Adipose tissue (tissue), 3 donors: Measurements from ENCODE around the gene IZUMO1. TPM values are rescaled to one million over a fixed set of nuclear protein-coding genes. Genes with fewer than 3 reads are reported as not detected.
"Not testable (repeated sequence)": the region's sequence is repeated elsewhere in the genome, so short reads cannot be mapped to it uniquely, and the experiment has no call there.

ENCODE experiments used
- H3K27ac ChIP-seq: one replicate; pipeline ENCODE4 v1.5.1; 2013; ENCODE audit warnings: low read depth, low read length
- WGBS, 3 donors: extraction: QIAGEN DNeasy Blood & Tissue Kit; methylation state at CpG; one replicate each; pipeline ENCODE4 v1.1.7; 2013; 5-methylcytosine and 5-hydroxymethylcytosine counted together
- polyA plus RNA-seq, 3 donors: library from polyadenylated mRNA; stranded (reverse); fragments of 200-250 nt; gene quantifications; one replicate each; pipeline ENCODE4 v1.2.3, GENCODE V29; 2013
- donor health status: healthy with polysubstance abuse.
- donor health status: Bipolar disorder and iron deficiency.
- donor health status: healthy.

The IZUMO1 gene
- polyA plus RNA-seq, 3 donors = 0.66 to 1.6 (median 0.68) TPM

- WGBS, 3 donors = 47 to 69% (median 64%) methylated on average over 27 to 33 of the region's 33 CpGs
- H3K27ac ChIP-seq = no peak within 1 kb of the TSS
These were observed 27.2 kb downstream of the IZUMO1 start, which contains the start of gene MAMSTR for GRCh38 chr19:48719263-48720171. Gene MAMSTR, minus strand, starts transcription at chr19:48719725. Its CDS starts 694 bp downstream, at chr19:48719031.

GRCh38 chr19:48718711-48719231 lies 27.9 kb downstream of the IZUMO1 start:
- WGBS, 3 donors = 34 to 62% (median 56%) methylated on average over 15 of the region's 15 CpGs
- H3K27ac ChIP-seq = no peak overlapping the region

GRCh38 chr19:48718106-48718505 lies 28.6 kb downstream of the IZUMO1 start:
- H3K27ac ChIP-seq = not testable (repeated sequence)
- WGBS, 3 donors = 91 to 96% (median 91%) methylated on average over 12 to 13 of the region's 13 CpGs

- no peak overlapping the region for H3K27ac ChIP-seq
- 23 to 35% (median 35%) methylated on average over 19 to 24 of the region's 24 CpGs for WGBS, 3 donors
These were observed 30.0 kb downstream of the IZUMO1 start for GRCh38 chr19:48716562-48717291.

- no peak overlapping the region for H3K27ac ChIP-seq
These were observed 31.0 kb downstream of the IZUMO1 start for GRCh38 chr19:48715681-48716171.

GRCh38 chr19:48714759-48715675 lies 31.7 kb downstream of the IZUMO1 start:
- WGBS, 3 donors = 53 to 57% (median 55%) methylated on average over 26 of the region's 26 CpGs
- no peak overlapping the region for H3K27ac ChIP-seq

More at GRCh38 chr19:48715681-48716171, 31.0 kb downstream of the IZUMO1 start:
- 60 to 74% (median 65%) methylated on average over 18 to 19 of the region's 19 CpGs for WGBS, 3 donors

DNA sequence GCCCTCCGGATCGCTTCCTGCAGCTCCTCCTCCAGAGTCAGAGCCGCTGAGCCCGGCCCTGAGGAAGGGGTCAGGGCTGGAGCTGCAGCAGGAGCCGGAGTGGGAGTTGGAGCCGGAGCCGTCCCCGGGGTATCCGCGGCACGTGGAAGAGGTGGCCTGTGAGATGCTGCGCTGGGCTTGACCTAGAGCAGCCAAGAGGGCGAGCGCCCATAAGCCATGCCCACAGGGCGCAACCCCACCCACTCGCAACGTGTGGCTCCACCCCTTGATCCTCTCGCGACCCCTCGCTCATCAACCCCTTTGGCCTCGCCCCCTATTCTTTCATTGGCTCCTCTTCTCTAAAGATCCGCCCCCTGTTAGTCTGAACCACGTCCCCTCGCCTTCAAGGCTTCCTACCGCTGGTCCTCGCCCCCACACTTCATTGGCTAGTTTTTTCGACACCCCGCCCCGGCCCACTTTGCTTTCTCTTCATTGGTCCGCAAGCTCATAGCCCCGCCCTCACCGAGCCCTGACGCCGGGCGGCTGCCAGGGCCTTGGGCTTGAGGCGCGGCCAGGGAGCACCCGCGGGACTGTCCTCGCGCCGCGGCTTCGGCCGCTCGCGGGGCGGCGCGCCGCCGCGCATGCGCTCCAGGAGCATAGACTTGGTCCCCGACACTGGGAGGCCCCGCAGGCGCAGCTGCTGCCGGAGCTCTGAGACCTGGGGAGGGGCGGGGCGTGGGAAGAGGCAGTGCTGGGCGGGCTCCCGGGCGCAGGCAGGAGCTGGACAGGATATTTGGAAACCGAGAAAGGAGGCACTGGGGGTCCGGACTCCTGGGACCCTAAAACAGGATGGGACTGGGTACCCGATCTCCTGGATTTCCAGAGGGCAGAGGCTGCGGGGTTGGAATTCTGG lies 32.6 kb downstream of the IZUMO1 start:
- WGBS, 3 donors = 0 to 1% (median 1%) methylated on average over 67 of the region's 67 CpGs
- no peak overlapping the region for H3K27ac ChIP-seq

DNA sequence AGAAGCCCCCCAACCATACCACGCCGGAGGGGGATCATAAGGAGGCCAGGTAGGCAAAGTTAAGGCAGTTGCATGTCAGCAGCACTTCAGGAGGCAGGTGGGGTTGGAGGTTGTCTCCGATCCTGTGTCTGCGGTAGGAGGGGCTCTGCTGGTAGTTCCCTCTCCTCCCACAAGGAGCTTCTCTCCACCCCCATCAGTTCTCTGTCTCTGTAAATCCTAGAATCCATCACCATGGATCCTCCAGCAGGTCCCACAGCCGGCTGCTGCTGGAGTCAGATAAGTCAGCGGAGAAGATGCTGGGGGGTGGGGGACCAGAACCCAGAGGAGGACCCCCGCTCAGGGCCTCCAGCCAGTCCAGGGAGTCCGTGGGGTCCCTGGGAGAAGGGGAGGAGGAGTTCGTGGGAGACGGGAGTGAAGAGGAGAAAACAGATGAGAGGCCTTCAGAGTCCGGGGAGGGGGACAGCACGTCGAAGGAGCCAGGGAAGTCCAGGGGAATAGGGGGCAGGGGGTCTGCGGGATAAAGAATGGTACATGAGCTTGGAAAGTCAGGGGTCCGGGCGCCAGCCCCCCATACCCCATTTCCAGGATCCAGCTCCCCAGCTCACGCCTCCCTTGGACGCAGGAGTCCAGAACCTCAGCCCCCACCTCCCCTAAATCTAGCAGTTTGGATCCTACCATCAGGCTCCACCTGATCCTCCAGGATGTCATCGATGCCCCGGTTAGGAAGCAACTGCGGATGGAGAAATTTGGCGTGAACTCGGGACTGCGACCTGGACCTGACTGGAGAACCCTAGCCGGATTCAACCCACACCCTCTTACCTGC lies 33.5 kb downstream of the IZUMO1 start:
- WGBS, 3 donors = 19 to 25% (median 19%) methylated on average over 24 to 25 of the region's 25 CpGs
- H3K27ac ChIP-seq = no peak overlapping the region

DNA sequence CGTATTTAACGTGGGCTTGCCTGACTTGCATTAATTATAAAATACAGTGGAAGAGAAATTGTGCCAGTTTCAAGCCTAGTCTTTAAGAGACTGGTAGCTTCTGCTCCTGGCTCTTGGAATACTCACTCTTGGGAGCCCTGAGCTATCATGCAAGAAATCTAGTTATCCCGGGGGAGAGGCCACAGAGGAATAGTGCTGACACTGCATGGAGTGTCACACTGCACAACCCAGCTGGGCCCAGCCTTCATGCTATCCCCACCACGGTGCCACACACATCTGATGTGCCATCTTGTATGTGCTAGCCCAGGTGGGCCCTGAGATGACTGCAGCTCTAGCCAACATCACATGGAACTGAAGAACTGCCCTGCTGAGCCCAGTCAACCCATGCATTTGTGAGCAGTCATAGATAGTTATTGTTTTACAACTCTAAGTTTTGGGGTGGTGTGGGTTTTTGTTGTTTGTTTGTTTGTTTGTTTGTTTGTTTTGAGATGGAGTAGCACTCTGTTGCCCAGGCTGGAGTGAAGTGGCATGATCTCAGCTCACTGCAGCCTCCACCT lies 35.5 kb downstream of the IZUMO1 start:
- WGBS, 3 donors = 91 to 94% (median 94%) methylated on average over 4 of the region's 4 CpGs
- H3K27ac ChIP-seq = no peak overlapping the region

- WGBS, 3 donors = 67 to 71% (median 69%) methylated on average over 10 to 11 of the region's 11 CpGs
- no peak overlapping the region for H3K27ac ChIP-seq
These were observed 38.2 kb downstream of the IZUMO1 start for GRCh38 chr19:48708471-48708870.

GRCh38 chr19:48705431-48705830 lies 41.3 kb downstream of the IZUMO1 start:
- no peak overlapping the region for H3K27ac ChIP-seq
- WGBS, 3 donors = 50 to 62% (median 60%) methylated on average over 2 of the region's 2 CpGs

GRCh38 chr19:48703316-48703715 lies 43.4 kb downstream of the IZUMO1 start:
- 92 to 96% (median 94%) methylated on average over 23 of the region's 23 CpGs for WGBS, 3 donors
- no peak overlapping the region for H3K27ac ChIP-seq

DNA sequence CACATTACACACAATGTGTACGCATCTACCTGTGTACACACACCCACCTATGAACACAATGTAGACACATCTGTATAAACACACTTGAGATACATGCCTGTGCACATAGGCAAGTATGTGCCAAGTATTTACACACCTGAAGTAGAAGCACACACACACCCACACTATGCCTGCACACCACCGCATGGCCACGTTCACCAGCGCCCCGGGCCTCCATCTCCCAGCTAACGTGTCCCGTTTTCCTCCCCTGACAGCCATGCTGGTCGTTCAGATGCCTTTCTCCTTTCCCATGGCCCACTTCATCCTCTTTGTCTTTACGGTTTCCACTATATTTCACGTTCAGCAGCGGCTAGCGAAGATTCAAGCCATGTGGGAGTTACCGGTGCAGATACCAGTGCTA lies 44.0 kb downstream of the IZUMO1 start:
- H3K27ac ChIP-seq = no peak overlapping the region
- WGBS, 3 donors = 89 to 93% (median 89%) methylated on average over 13 of the region's 13 CpGs

DNA sequence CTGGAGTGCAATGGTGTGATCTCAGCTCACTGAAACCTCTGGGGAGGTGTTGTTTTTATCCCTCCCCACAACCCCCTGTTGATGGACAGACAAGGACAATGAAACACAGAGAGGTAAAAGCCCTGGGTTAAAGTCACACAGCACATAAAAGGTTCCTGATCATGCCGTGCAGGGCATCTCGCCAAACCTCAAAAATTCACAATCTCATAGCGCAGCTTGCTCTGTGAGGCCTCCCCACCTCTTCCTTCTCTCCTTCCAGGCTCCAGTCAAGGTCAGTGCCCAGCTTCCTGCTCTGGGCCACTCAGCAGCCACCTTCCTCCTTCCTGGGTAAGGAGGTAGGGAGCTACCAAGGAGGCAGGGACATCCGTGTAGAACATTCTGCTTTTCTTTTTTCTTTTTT lies 48.7 kb downstream of the IZUMO1 start:
- H3K27ac ChIP-seq = no peak overlapping the region
- WGBS, 3 donors = 25 to 46% (median 31%) methylated on average over 4 of the region's 4 CpGs

- H3K27ac ChIP-seq = no peak overlapping the region
- WGBS, 3 donors = 5 to 10% (median 7%) methylated on average over 34 of the region's 34 CpGs
These were observed 50.2 kb downstream of the IZUMO1 start for GRCh38 chr19:48696353-48697010.
